Vagina (tissue), 2 donors: ENCODE data around the gene MSANTD1. TPM values are rescaled to one million over a fixed set of nuclear protein-coding genes. Genes with fewer than 3 reads are reported as not detected.

Experiments
- DNase-seq, 2 donors: peaks; one replicate each; pipeline ENCODE4 v3.0.0-alpha.2; 2017; ENCODE audit errors: extremely low spot score in 2 of 2
- H3K27ac ChIP-seq: fragments of 200-600 bp; sonication (generic); one replicate; pipeline ENCODE4 v1.5.1; 2019
- H3K27me3 ChIP-seq: fragments of 200-600 bp; sonication (generic); one replicate; pipeline ENCODE4 v1.5.1; 2019
- H3K36me3 ChIP-seq, 2 donors: fragments of 200-600 bp; sonication (generic); one replicate each; pipeline ENCODE4 v1.5.1; 2017 to 2019
- H3K4me1 ChIP-seq: fragments of 200-600 bp; sonication (generic); one replicate; pipeline ENCODE4 v1.5.1; 2019
- H3K4me3 ChIP-seq, 2 donors: fragments of 200-600 bp; sonication (generic); 1 replicate in 1 of 2; 2 replicates in 1 of 2; pipeline ENCODE4 v1.5.1; 2016 to 2019
- H3K9me3 ChIP-seq: fragments of 200-600 bp; sonication (generic); one replicate; pipeline ENCODE4 v1.5.1; 2019
- POLR2A ChIP-seq, 2 donors: fragments of 450-650 bp; IDR thresholded peaks; one replicate each; pipeline ENCODE4 v1.6.1; 2017; ENCODE audit warnings: antibody characterized with exemption in 2 of 2, mild to moderate bottlenecking in 2 of 2, moderate library complexity in 2 of 2
- POLR2AphosphoS5 ChIP-seq, 2 donors: sonication (generic); formaldehyde crosslinking; IDR thresholded peaks; one replicate each; pipeline ENCODE4 v1.9.0; 2017; ENCODE audit warnings: antibody characterized with exemption in 2 of 2, mild to moderate bottlenecking in 2 of 2, low read depth in 1 of 2; ENCODE audit not compliant: insufficient read depth in 1 of 2
- intact Hi-C: fragments of 100-400 bp; cut with DNase I; formaldehyde crosslinking; loops from one replicate; pipeline ENCODE4 v1.15.1; 2023
- total RNA-seq: library from RNA; depleted of rRNA; stranded (reverse); fragments of >200 nt; gene quantifications from one replicate; pipeline ENCODE4 v1.2.3, GENCODE V29; 2016
- TF ChIP-seq, protein P1 (sequence below), 3 experiments: fragments of 450-650 bp in 2 of 3; fragments of 200-600 bp in 1 of 3; sonication (generic) in 1 of 3; IDR thresholded peaks; one replicate each; pipeline ENCODE4 v1.5.1; 2017 to 2019; ENCODE audit warnings: antibody characterized with exemption in 3 of 3, mild to moderate bottlenecking in 2 of 3, moderate library complexity in 2 of 3

MSANTD1 gene
- total RNA-seq, 1 donor from 2014 or later = 0.49 TPM

DNA sequence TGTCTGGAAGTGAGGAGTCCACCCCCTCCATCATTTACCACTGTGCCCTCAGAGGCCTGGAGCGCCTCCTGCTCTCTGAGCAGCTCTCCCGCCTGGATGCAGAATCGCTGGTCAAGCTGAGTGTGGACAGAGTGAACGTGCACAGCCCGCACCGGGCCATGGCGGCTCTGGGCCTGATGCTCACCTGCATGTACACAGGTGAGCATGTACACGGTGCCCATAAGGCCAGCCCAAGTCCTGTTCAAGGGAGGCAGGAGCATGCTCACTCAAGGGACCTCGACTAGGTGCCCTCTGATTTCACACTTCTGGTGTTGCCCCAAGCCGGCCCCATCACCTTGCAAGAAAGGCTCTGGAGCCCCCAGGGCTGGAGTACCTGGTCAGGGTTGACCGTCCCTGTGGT lies 13.4 kb upstream of the MSANTD1 start:
- H3K27me3 ChIP-seq = no peaks in the 10 kb centered on the region
- no peak overlapping the region for H3K4me3 ChIP-seq
- TF ChIP-seq, protein P1, sequence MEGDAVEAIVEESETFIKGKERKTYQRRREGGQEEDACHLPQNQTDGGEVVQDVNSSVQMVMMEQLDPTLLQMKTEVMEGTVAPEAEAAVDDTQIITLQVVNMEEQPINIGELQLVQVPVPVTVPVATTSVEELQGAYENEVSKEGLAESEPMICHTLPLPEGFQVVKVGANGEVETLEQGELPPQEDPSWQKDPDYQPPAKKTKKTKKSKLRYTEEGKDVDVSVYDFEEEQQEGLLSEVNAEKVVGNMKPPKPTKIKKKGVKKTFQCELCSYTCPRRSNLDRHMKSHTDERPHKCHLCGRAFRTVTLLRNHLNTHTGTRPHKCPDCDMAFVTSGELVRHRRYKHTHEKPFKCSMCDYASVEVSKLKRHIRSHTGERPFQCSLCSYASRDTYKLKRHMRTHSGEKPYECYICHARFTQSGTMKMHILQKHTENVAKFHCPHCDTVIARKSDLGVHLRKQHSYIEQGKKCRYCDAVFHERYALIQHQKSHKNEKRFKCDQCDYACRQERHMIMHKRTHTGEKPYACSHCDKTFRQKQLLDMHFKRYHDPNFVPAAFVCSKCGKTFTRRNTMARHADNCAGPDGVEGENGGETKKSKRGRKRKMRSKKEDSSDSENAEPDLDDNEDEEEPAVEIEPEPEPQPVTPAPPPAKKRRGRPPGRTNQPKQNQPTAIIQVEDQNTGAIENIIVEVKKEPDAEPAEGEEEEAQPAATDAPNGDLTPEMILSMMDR (IDR thresholded peaks at IDR 0.05) = no peak
- TF ChIP-seq POLR2A (IDR thresholded peaks at IDR 0.05) (no peak), POLR2AphosphoS5 (IDR thresholded peaks at IDR 0.05; ENCODE audit: insufficient read depth in 1 of 2, low read depth in 1 of 2) (no peak)
- peaks cover 4 to 86% of the 10 kb centered on the region in 2 donors for H3K36me3 ChIP-seq
- no peak for DNase-seq
- H3K4me1 ChIP-seq = no peaks in the 10 kb centered on the region
- intact Hi-C loops = no loop called here
- H3K9me3 ChIP-seq = no peaks in the 10 kb centered on the region
- no peak overlapping the region for H3K27ac ChIP-seq

DNA sequence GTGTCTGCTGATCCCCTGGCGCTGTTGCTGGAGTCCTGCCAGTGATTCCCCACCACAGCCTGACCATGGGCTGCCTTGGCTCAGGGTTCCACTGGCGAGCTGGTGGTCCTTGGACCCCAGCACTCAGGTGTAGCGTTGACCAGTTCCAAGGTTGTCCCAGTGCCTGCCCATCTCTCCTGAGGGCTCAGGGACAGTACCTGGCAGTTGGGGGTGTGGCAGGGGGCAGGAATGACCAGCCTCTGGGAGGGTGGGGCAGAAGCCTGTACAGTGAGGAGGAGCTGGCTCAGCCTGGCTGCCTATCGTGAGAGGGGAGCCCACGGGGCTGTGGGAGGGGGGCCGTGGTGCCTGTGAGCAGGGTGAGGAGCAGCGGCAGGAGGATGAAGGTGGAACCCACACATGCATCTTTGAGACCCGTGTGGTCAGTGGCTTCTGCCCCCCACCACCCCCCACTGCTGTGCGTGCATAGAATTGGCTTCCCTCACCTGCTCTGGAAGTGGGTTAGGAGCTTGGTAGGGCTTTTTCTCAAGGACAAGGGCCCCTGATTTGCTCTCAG lies 12.6 kb upstream of the MSANTD1 start:
- Histone ChIP-seq H3K4me1 (peaks cover 4% of the 10 kb centered on the region), H3K4me3 (no peak overlapping the region), H3K27me3 (no peaks in the 10 kb centered on the region), H3K9me3 (no peaks in the 10 kb centered on the region), H3K27ac (no peak overlapping the region), H3K36me3 (peaks cover 4 to 78% of the 10 kb centered on the region in 2 donors)
- intact Hi-C loops = no loop called here
- no peak for DNase-seq
- TF ChIP-seq, protein P1 (IDR thresholded peaks at IDR 0.05) = no peak
- no peak for TF ChIP-seq POLR2A (IDR thresholded peaks at IDR 0.05)
- TF ChIP-seq POLR2AphosphoS5 (IDR thresholded peaks at IDR 0.05; ENCODE audit: insufficient read depth in 1 of 2, low read depth in 1 of 2) = no peak

DNA sequence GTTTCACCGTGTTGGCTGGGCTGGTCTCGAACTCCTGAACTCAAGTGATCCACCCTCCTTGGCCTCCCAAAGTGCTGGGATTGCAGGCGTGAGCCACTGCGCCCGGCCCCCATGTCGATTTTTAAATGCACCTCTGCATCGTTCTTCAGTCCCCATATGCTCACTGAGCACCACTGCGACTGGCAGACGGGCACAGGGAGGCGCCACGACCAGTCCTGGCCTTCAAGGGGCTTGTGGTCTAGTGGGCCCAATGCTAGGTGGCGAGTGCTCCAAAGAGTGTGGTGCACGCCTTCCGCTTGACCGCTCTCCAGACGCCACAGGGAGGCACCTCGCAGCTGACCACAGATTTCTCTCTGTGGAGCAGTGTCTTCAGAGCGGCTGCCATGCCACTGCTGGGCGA lies 11.7 kb upstream of the MSANTD1 start:
- H3K36me3 ChIP-seq = peaks cover 4 to 73% of the 10 kb centered on the region in 2 donors
- no peak overlapping the region for H3K4me3 ChIP-seq
- H3K9me3 ChIP-seq = no peaks in the 10 kb centered on the region
- intact Hi-C loops = no loop called here
- TF ChIP-seq POLR2A (IDR thresholded peaks at IDR 0.05) (no peak), POLR2AphosphoS5 (IDR thresholded peaks at IDR 0.05; ENCODE audit: insufficient read depth in 1 of 2, low read depth in 1 of 2) (no peak)
- TF ChIP-seq, protein P1 (IDR thresholded peaks at IDR 0.05) = no peak
- H3K27ac ChIP-seq = no peak overlapping the region
- no peaks in the 10 kb centered on the region for H3K27me3 ChIP-seq
- H3K4me1 ChIP-seq = peaks cover 12% of the 10 kb centered on the region
- no peak for DNase-seq

DNA sequence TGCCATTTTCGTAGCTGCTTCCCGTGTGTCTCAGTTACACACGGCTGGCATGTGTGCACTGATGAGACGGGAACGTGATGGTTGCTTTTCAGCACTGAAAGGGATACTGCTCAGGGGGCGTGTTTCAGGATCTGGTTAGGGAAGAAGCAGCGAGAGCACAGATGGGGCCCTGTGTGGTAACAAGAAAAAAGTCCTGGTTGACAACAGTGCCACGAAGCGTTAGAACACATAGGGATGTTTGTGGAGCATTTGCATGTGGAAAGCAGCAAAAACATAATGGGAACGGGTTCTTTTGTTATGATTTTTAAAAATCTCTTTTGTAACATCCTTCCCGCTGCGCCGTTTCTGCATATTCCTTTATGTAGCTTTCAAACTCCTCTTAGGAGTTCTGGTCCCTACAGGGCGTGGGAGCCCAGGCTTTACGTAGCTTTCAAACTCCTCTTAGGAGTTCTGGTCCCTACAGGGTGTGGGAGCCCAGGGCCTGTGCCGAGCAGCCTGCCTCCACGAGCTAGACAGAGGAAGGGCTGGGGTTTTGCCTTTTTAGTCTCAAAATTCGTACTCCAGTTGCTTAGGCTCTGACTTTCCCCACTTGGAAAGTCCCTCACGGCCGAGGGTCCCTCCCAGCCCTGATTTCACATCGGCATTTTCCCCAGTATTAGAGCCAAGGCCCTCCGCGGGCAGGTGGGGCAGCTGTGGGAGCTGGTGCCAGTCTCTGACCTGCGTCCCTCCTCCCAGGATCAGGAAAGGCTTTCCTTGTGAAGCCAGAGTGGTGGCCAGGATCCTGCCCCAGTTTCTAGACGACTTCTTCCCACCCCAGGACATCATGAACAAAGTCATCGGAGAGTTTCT lies 11.0 kb upstream of the MSANTD1 start:
- Histone ChIP-seq H3K27me3 (no peaks in the 10 kb centered on the region), H3K4me1 (peaks cover 12% of the 10 kb centered on the region), H3K4me3 (no peak overlapping the region), H3K27ac (no peak overlapping the region), H3K9me3 (no peaks in the 10 kb centered on the region), H3K36me3 (peaks cover 4 to 66% of the 10 kb centered on the region in 2 donors)
- TF ChIP-seq POLR2A (IDR thresholded peaks at IDR 0.05) = no peak
- TF ChIP-seq, protein P1 (IDR thresholded peaks at IDR 0.05) = no peak
- no peak for TF ChIP-seq POLR2AphosphoS5 (IDR thresholded peaks at IDR 0.05; ENCODE audit: insufficient read depth in 1 of 2, low read depth in 1 of 2)
- intact Hi-C loops = no loop called here
- DNase-seq = no peak

DNA sequence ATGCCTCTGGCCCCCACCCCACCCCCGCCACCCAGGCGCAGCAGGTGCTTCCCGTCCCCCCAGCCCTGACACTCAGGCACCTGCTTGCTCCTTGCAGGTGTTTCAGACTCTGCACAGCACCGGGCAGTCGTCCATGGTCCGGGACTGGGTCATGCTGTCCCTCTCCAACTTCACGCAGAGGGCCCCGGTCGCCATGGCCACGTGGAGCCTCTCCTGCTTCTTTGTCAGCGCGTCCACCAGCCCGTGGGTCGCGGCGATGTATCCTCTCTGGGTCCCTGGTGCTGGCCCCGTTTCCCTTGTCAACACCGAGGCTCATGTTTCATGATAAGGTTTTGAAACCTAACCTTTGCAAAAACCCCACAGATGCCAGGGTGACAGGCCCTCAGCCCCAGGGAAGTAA lies 10.2 kb upstream of the MSANTD1 start:
- no peak overlapping the region for H3K4me3 ChIP-seq
- peaks cover 4 to 59% of the 10 kb centered on the region in 2 donors for H3K36me3 ChIP-seq
- intact Hi-C loops = no loop called here
- no peak for DNase-seq
- H3K27me3 ChIP-seq = no peaks in the 10 kb centered on the region
- H3K4me1 ChIP-seq = peaks cover 12% of the 10 kb centered on the region
- H3K9me3 ChIP-seq = no peaks in the 10 kb centered on the region
- TF ChIP-seq POLR2AphosphoS5 (IDR thresholded peaks at IDR 0.05; ENCODE audit: insufficient read depth in 1 of 2, low read depth in 1 of 2) = no peak
- TF ChIP-seq POLR2A (IDR thresholded peaks at IDR 0.05) = no peak
- TF ChIP-seq, protein P1 (IDR thresholded peaks at IDR 0.05) = no peak
- no peak overlapping the region for H3K27ac ChIP-seq
